K562 (cell line): Measurements from ENCODE around the gene MAMDC4. TPM values are rescaled to one million over a fixed set of nuclear protein-coding genes. Genes with fewer than 3 reads are reported as not detected.

ENCODE experiments used
- ASH1L ChIP-seq: fragments of 450-650 bp; IDR thresholded peaks from 2 replicates; pipeline ENCODE4 v1.6.1; 2018; ENCODE audit warnings: borderline replicate concordance, mild to moderate bottlenecking, low read depth; ENCODE audit not compliant: partially characterized antibody
- C11orf30 ChIP-seq: fragments of 450-650 bp; IDR thresholded peaks from 2 replicates; pipeline ENCODE4 v1.6.1; 2016; ENCODE audit warnings: low read depth, mild to moderate bottlenecking
- FOXO4 ChIP-seq: fragments of 450-650 bp; formaldehyde crosslinking; IDR thresholded peaks from 2 replicates; pipeline ENCODE4 v1.4.0; 2020; ENCODE audit warnings: mild to moderate bottlenecking, moderate library complexity
- HCFC1 ChIP-seq: IDR thresholded peaks from 2 replicates; pipeline ENCODE4 v1.6.1; 2012; ENCODE audit warnings: low read depth, low read length, improper control_type of control experiment
- KLF6 ChIP-seq: fragments of 250-450 bp; sonication (Bioruptor Pico); IDR thresholded peaks from 2 replicates; pipeline ENCODE4 v1.4.0; 2020; ENCODE audit warnings: mild to moderate bottlenecking, moderate library complexity, borderline replicate concordance
- MXI1 ChIP-seq: IDR thresholded peaks from 2 replicates; pipeline ENCODE4 v1.6.1; 2011; ENCODE audit warnings: low read depth, mild to moderate bottlenecking, improper control_type of control experiment, low read length
- NCOR1 ChIP-seq: fragments of 450-650 bp; IDR thresholded peaks from 2 replicates; pipeline ENCODE4 v1.6.1; 2016; ENCODE audit warnings: mild to moderate bottlenecking, moderate library complexity
- PATZ1 ChIP-seq: fragments of 250-450 bp; sonication (Bioruptor Pico); IDR thresholded peaks from 2 replicates; pipeline ENCODE4 v1.5.0; 2020; ENCODE audit warnings: mild to moderate bottlenecking, borderline replicate concordance
- SP2 ChIP-seq: IDR thresholded peaks from 2 replicates; pipeline ENCODE4 v1.6.1; 2011; ENCODE audit warnings: mild to moderate bottlenecking, low read depth, low read length, moderate library complexity; ENCODE audit not compliant: poor library complexity, severe bottlenecking; ENCODE audit errors: extremely low read depth
- TBP ChIP-seq: optimal IDR thresholded peaks from 2 replicates; pipeline ENCODE3; 2011; ENCODE audit warnings: low read depth, low read length, improper control_type of control experiment
- ZBTB40 ChIP-seq, 2 experiments: fragments of 450-650 bp in 1 of 2; sonication (generic) in 1 of 2; formaldehyde crosslinking in 1 of 2; IDR thresholded peaks; 2 replicates each; pipeline versions ENCODE4 v1.7.1 to v1.9.0; 2016 to 2022; ENCODE audit warnings: inconsistent platforms in 1 of 2, mild to moderate bottlenecking in 1 of 2, missing genetic modification reagents in 1 of 2
- ZBTB9 ChIP-seq: fragments of 450-650 bp; formaldehyde crosslinking; IDR thresholded peaks from 2 replicates; pipeline ENCODE4 v1.4.0; 2020; ENCODE audit warnings: mild to moderate bottlenecking, moderate library complexity
- polyA plus RNA-seq, 8 experiments: library from polyadenylated mRNA; depleted of rRNA in 4 of 8; stranded (reverse) in 5 of 8; unstranded in 3 of 8; fragments of >200 nt; fragmentation: Nextera tagmentation in 2 of 8; fragmentation: Illumina TruSeq in 1 of 8; extraction: Ambion mirVana in 2 of 8; extraction: Trizol in 1 of 8; gene quantifications; 2 replicates each; pipeline versions ENCODE4 v1.2.1 to v1.2.3, GENCODE V29; 2011 to 2014; ENCODE audit warnings: inconsistent platforms in 1 of 8, missing spikeins in 1 of 8
- total RNA-seq, 7 experiments: library from RNA; depleted of rRNA in 6 of 7; stranded (reverse); fragments of >200 nt in 6 of 7; fragmentation: Illumina TruSeq in 2 of 7; extraction: Trizol in 2 of 7; gene quantifications; 2 replicates each; pipeline versions ENCODE4 v1.2.1 to v1.2.3, GENCODE V29; 2011 to 2021; ENCODE audit warnings: low replicate concordance in 1 of 7

The MAMDC4 gene
- total and polyA plus RNA-seq, 9 of the 15 experiments (the other 6 are each of a cell fraction or from before 2014, with no cell fraction given), result 0.03 to 10.8 (median 1.5) TPM

GRCh38 chr9:136885950-136886578 is 33.9 kb downstream of the MAMDC4 start, which contains the start of gene TRAF2 (continued):
- TF ChIP-seq KLF6 (CRISPR knock-in tag) (no peak), HCFC1 (peak; percentile 48), ZBTB9 (peak; percentile 85), ASH1L (peak; percentile 99), FOXO4 (CRISPR knock-in tag) (0 out of 2 replicates have a peak, but pooled peaks have one; percentile 40), MXI1 (peak; percentile 41; the same call in 1 of the 2 replicates), C11orf30 (peak; percentile 38; the same call in 1 of the 2 replicates), SP2 (peak; percentile 99), TBP (peak; percentile 80), PATZ1 (CRISPR knock-in tag) (no peak), ZBTB40 (IDR thresholded peaks at IDR 0.05) (peak; percentile 19; the same call in 1 of the 2 replicates), ZBTB40 (CRISPR knock-in tag; IDR thresholded peaks at IDR 0.05) (no peak), NCOR1 (no peak)
